HepG2 (cell line): Measurements from ENCODE around the gene ATR. TPM values are rescaled to one million over a fixed set of nuclear protein-coding genes. Genes with fewer than 3 reads are reported as not detected.

ENCODE experiments used
- ATF7 ChIP-seq, 2 experiments: fragments of 450-650 bp in 1 of 2; sonication (generic) in 1 of 2; formaldehyde crosslinking in 1 of 2; IDR thresholded peaks; 2 replicates each; pipeline versions ENCODE4 v1.4.0 to v1.6.1; 2016 to 2020; ENCODE audit warnings: antibody characterized with exemption in 1 of 2, mild to moderate bottlenecking in 1 of 2, missing genetic modification reagents in 1 of 2
- EZH2 ChIP-seq: conservative IDR thresholded peaks from 2 replicates; pipeline ENCODE4 v1.6.1; 2012; ENCODE audit warnings: mild to moderate bottlenecking, low read depth, low read length, moderate library complexity
- GTF3A ChIP-seq: sonication (generic); formaldehyde crosslinking; conservative IDR thresholded peaks from 2 replicates; pipeline ENCODE4 v1.4.0; 2020; ENCODE audit warnings: mild to moderate bottlenecking, missing genetic modification reagents
- KDM2A ChIP-seq: sonication (generic); formaldehyde crosslinking; IDR thresholded peaks from 2 replicates; pipeline ENCODE4 v1.4.0; 2020; ENCODE audit warnings: low read depth, missing genetic modification reagents, borderline replicate concordance
- KLF9 ChIP-seq: IDR thresholded peaks from 2 replicates; pipeline ENCODE4 v1.6.1; 2016; ENCODE audit warnings: low read depth
- MAFG ChIP-seq: sonication (generic); formaldehyde crosslinking; IDR thresholded peaks from 2 replicates; pipeline ENCODE4 v1.5.1; 2020; ENCODE audit warnings: mild to moderate bottlenecking, missing genetic modification reagents
- NCOA5 ChIP-seq: sonication (generic); formaldehyde crosslinking; IDR thresholded peaks from 2 replicates; pipeline ENCODE4 v1.4.0; 2020; ENCODE audit warnings: missing genetic modification reagents
- NFKB2 ChIP-seq: sonication (generic); formaldehyde crosslinking; IDR thresholded peaks from 2 replicates; pipeline ENCODE4 v1.4.0; 2020; ENCODE audit warnings: missing genetic modification reagents, borderline replicate concordance
- PAF1 ChIP-seq: IDR thresholded peaks from 2 replicates; pipeline ENCODE4 v1.6.1; 2016; ENCODE audit warnings: missing genetic modification reagents, missing compliant biosample characterization
- POLR2AphosphoS5 ChIP-seq: IDR thresholded peaks from 2 replicates; pipeline ENCODE4 v1.6.1; 2012; ENCODE audit warnings: low read depth, low read length
- RXRB ChIP-seq: IDR thresholded peaks from 2 replicates; pipeline ENCODE4 v1.6.1; 2016; ENCODE audit warnings: borderline replicate concordance, missing genetic modification reagents, missing compliant biosample characterization
- SMARCE1 ChIP-seq: fragments of 450-650 bp; IDR thresholded peaks from 2 replicates; pipeline ENCODE4 v1.6.1; 2017; ENCODE audit warnings: borderline replicate concordance
- SP4 ChIP-seq: sonication (generic); formaldehyde crosslinking; IDR thresholded peaks from 2 replicates; pipeline ENCODE4 v1.8.1; 2023; ENCODE audit warnings: mild to moderate bottlenecking, missing genetic modification reagents
- TIGD3 ChIP-seq: sonication (generic); formaldehyde crosslinking; IDR thresholded peaks from 2 replicates; pipeline ENCODE4 v1.5.1; 2020; ENCODE audit warnings: mild to moderate bottlenecking, missing genetic modification reagents, borderline replicate concordance
- ZEB1 ChIP-seq: IDR thresholded peaks from 2 replicates; pipeline ENCODE4 v1.6.1; 2012; ENCODE audit warnings: mild to moderate bottlenecking, low read depth, inconsistent platforms; ENCODE audit not compliant: insufficient replicate concordance
- ZFAT ChIP-seq: sonication (generic); formaldehyde crosslinking; conservative IDR thresholded peaks from 2 replicates; pipeline ENCODE4 v1.8.1; 2023; ENCODE audit warnings: missing genetic modification reagents, inconsistent platforms
- ZMAT3 ChIP-seq: sonication (generic); formaldehyde crosslinking; conservative IDR thresholded peaks from 2 replicates; pipeline ENCODE4 v1.7.0; 2021; ENCODE audit warnings: missing genetic modification reagents
- ZMYM3 ChIP-seq: sonication (generic); formaldehyde crosslinking; IDR thresholded peaks from 2 replicates; pipeline ENCODE4 v1.5.1; 2020; ENCODE audit warnings: mild to moderate bottlenecking, missing genetic modification reagents
- ZNF441 ChIP-seq: sonication (generic); formaldehyde crosslinking; IDR thresholded peaks from 2 replicates; pipeline ENCODE4 v1.7.0; 2021; ENCODE audit warnings: missing genetic modification reagents, borderline replicate concordance
- ZNF501 ChIP-seq: sonication (generic); formaldehyde crosslinking; IDR thresholded peaks from 2 replicates; pipeline ENCODE4 v1.5.1; 2020; ENCODE audit warnings: mild to moderate bottlenecking, moderate library complexity, missing genetic modification reagents
- ZNF577 ChIP-seq: sonication (generic); formaldehyde crosslinking; IDR thresholded peaks from 2 replicates; pipeline ENCODE4 v1.4.0; 2020; ENCODE audit warnings: mild to moderate bottlenecking, low read depth, missing genetic modification reagents, borderline replicate concordance
- ZNF589 ChIP-seq: sonication (generic); formaldehyde crosslinking; conservative IDR thresholded peaks from 2 replicates; pipeline ENCODE4 v1.8.0; 2022; ENCODE audit warnings: mild to moderate bottlenecking, moderate library complexity, missing genetic modification reagents
- ZNF720 ChIP-seq: sonication (generic); formaldehyde crosslinking; IDR thresholded peaks from 2 replicates; pipeline ENCODE4 v1.4.0; 2020; ENCODE audit warnings: missing genetic modification reagents
- ZNF740 ChIP-seq: sonication (generic); formaldehyde crosslinking; IDR thresholded peaks from 2 replicates; pipeline ENCODE4 v1.4.0; 2020; ENCODE audit warnings: missing genetic modification reagents
- ZNF773 ChIP-seq: sonication (generic); formaldehyde crosslinking; IDR thresholded peaks from 2 replicates; pipeline ENCODE4 v1.4.0; 2020; ENCODE audit warnings: missing genetic modification reagents, borderline replicate concordance
- polyA plus RNA-seq, 8 experiments: library from polyadenylated mRNA; depleted of rRNA in 3 of 8; stranded (reverse) in 7 of 8; unstranded in 1 of 8; fragments of >200 nt; fragmentation: Illumina TruSeq in 4 of 8; extraction: Trizol in 4 of 8; gene quantifications; 2 replicates each; pipeline versions ENCODE4 v1.2.1 to v1.2.3, GENCODE V29; 2011 to 2016; ENCODE audit warnings: low read depth in 4 of 8, missing spikeins in 1 of 8, mixed read lengths in 1 of 8; ENCODE audit not compliant: insufficient read depth in 1 of 8
- total RNA-seq, 5 experiments: library from RNA; depleted of rRNA; stranded (reverse); fragments of >200 nt; fragmentation: Illumina TruSeq; extraction: Trizol; gene quantifications; 2 replicates each; pipeline ENCODE4 v1.2.3, GENCODE V29; 2016; ENCODE audit warnings: low read depth in 1 of 5

Gene ATR
- total and polyA plus RNA-seq, 2 of the 13 experiments (the other 11 are each of a cell fraction or from before 2014, with no cell fraction given), result 6.6 to 17.0 TPM

GRCh38 chr3:142578329-142579223, at the start of gene ATR (continued):
- TF ChIP-seq ZNF740 (peak; percentile 64), GTF3A (no peak), SP4 (CRISPR knock-in tag) (peak; percentile 98), ATF7 (IDR thresholded peaks at IDR 0.05) (no peak), ATF7 (CRISPR knock-in tag; IDR thresholded peaks at IDR 0.05) (peak; percentile 52; the same call in 1 of the 2 replicates), ZNF441 (CRISPR knock-in tag) (peak; percentile 92), RXRB (peak; percentile 90), ZMAT3 (CRISPR knock-in tag) (peak; percentile 93), ZFAT (CRISPR knock-in tag) (0 out of 2 replicates have a peak, but pooled peaks have one; percentile 64), NFKB2 (CRISPR knock-in tag) (peak; percentile 96; the same call in 1 of the 2 replicates), ZNF720 (CRISPR knock-in tag) (0 out of 2 replicates have a peak, but pooled peaks have one; percentile 34), ZEB1 (peak; percentile 87), SMARCE1 (no peak), ZNF589 (CRISPR knock-in tag) (peak; percentile 87; the same call in 1 of the 2 replicates), POLR2AphosphoS5 (peak; percentile 78), EZH2 (no peak), KLF9 (peak; percentile 47; the same call in 1 of the 2 replicates), TIGD3 (CRISPR knock-in tag) (no peak), ZMYM3 (peak; percentile 92), KDM2A (CRISPR knock-in tag) (peak; percentile 99), NCOA5 (no peak), ZNF577 (CRISPR knock-in tag) (no peak), PAF1 (CRISPR knock-in tag) (no peak), MAFG (CRISPR knock-in tag) (0 out of 2 replicates have a peak, but pooled peaks have one; percentile 41), ZNF773 (CRISPR knock-in tag) (0 out of 2 replicates have a peak, but pooled peaks have one; percentile 23), ZNF501 (CRISPR knock-in tag) (peak; percentile 100)
